Parathyroid adenoma (tissue), 2 donors: Measurements from ENCODE around the gene OR11H7.
"Not testable (repeated sequence)": the region's sequence is repeated elsewhere in the genome, so short reads cannot be mapped to it uniquely, and the experiment has no call there.

Experiments used
- H2AFZ ChIP-seq: fragments of 300-600 bp; sonication (generic); one replicate; pipeline ENCODE4 v1.7.0; 2017; ENCODE audit warnings: antibody characterized with exemption, mild to moderate bottlenecking
- H3K27ac ChIP-seq: fragments of 300-600 bp; sonication (generic); one replicate; pipeline ENCODE4 v1.7.0; 2017
- H3K27me3 ChIP-seq: fragments of 300-600 bp; sonication (generic); one replicate; pipeline ENCODE4 v1.7.0; 2017; ENCODE audit warnings: low read length; ENCODE audit not compliant: control insufficient read depth, insufficient read depth
- H3K36me3 ChIP-seq: fragments of 300-600 bp; sonication (generic); one replicate; pipeline ENCODE4 v1.7.0; 2017; ENCODE audit warnings: low read length; ENCODE audit not compliant: control insufficient read depth, insufficient read depth
- H3K4me1 ChIP-seq: fragments of 300-600 bp; sonication (generic); one replicate; pipeline ENCODE4 v1.7.0; 2017; ENCODE audit warnings: control low read depth
- H3K4me2 ChIP-seq: fragments of 300-600 bp; sonication (generic); one replicate; pipeline ENCODE4 v1.7.0; 2017; ENCODE audit warnings: low read length
- H3K4me3 ChIP-seq: fragments of 300-600 bp; sonication (generic); one replicate; pipeline ENCODE4 v1.7.0; 2017; ENCODE audit warnings: low read depth, low read length
- H3K79me2 ChIP-seq: fragments of 300-600 bp; sonication (generic); one replicate; pipeline ENCODE4 v1.7.0; 2017; ENCODE audit warnings: control low read depth
- H3K9ac ChIP-seq: fragments of 300-600 bp; sonication (generic); one replicate; pipeline ENCODE4 v1.7.0; 2017; ENCODE audit warnings: mild to moderate bottlenecking
- H3K9me3 ChIP-seq: fragments of 300-600 bp; sonication (generic); one replicate; pipeline ENCODE4 v1.7.0; 2017; ENCODE audit warnings: low read length; ENCODE audit not compliant: control insufficient read depth
- CTCF ChIP-seq: fragments of 300-600 bp; sonication (generic); IDR thresholded peaks from one replicate; pipeline ENCODE4 v1.7.0; 2017; ENCODE audit warnings: antibody characterized with exemption, mild to moderate bottlenecking
- donor health status: primary hyperparathyroidism.

OR11H7 gene

GRCh38 chr14:20262642-20263128 is 33.9 kb downstream of the OR11H7 start:
- no peak for TF ChIP-seq CTCF
- H3K9me3 ChIP-seq: no peaks in the 10 kb centered on the region
- no peak overlapping the region for H3K27ac ChIP-seq
- H3K36me3 ChIP-seq: no peaks in the 10 kb centered on the region
- no peaks in the 10 kb centered on the region for H3K4me1 ChIP-seq
- H3K27me3 ChIP-seq: no peaks in the 10 kb centered on the region
- no peak overlapping the region for H2AFZ ChIP-seq
- H3K79me2 ChIP-seq: no peaks in the 10 kb centered on the region
- H3K4me3 ChIP-seq: no peak overlapping the region
- no peak overlapping the region for H3K4me2 ChIP-seq
- no peak overlapping the region for H3K9ac ChIP-seq

- not testable (repeated sequence) for H2AFZ ChIP-seq, H3K79me2 ChIP-seq, H3K4me1 ChIP-seq, H3K4me3 ChIP-seq, H3K9ac ChIP-seq, H3K36me3 ChIP-seq, H3K27ac ChIP-seq, H3K4me2 ChIP-seq, H3K9me3 ChIP-seq, H3K27me3 ChIP-seq
Measured at GRCh38 chr14:20264361-20264760, 35.6 kb downstream of the OR11H7 start.

GRCh38 chr14:20274062-20274461 is 45.3 kb downstream of the OR11H7 start:
- Histone ChIP-seq H3K79me2 (no peaks in the 10 kb centered on the region), H3K4me2 (no peak overlapping the region), H2AFZ (no peak overlapping the region), H3K4me3 (no peak overlapping the region), H3K27ac (no peak overlapping the region), H3K9me3 (no peaks in the 10 kb centered on the region), H3K36me3 (no peaks in the 10 kb centered on the region), H3K27me3 (no peaks in the 10 kb centered on the region), H3K4me1 (no peaks in the 10 kb centered on the region), H3K9ac (no peak overlapping the region)
- no peak for TF ChIP-seq CTCF

DNA sequence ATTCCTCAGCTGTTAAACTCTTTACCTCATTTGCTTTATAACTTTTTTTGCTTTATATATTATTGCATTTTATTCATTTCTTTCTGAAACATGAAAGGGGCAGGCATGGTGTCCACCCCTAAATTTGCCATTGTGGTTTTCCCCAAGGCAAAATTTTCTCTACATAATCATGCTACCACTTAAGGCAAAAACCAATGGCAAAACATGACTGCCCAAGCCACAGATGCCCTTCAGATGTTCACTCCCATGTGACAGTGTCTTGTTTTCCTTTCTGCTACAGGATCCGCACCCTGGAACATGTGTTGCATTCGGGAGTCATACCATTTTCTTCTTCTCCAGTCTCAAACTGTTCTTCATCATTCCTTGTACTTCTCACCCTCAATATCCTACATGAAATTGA is 48.6 kb downstream of the OR11H7 start:
- Histone ChIP-seq H3K27ac (no peak overlapping the region), H3K4me3 (no peak overlapping the region)

DNA sequence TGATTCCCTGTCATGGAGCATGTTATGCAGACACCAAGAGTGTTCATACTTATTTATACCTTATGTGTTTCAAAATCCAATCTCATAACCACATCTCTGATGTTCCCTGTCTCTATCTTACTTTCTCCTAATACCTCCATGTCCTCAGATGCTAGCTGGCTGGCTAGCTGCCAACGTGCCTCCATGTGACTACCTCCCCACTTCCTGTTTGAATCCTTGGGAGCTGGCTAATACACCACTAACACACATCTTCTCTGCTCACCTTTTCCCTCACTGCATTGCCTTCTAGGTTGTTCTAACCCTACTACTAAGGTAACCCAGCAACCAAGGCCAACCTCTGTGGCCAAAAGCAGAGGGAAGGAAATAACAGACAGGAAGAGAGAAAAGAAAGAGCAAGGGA is 49.6 kb downstream of the OR11H7 start:
- H3K9me3 ChIP-seq: no peaks in the 10 kb centered on the region
- no peak for TF ChIP-seq CTCF
- no peaks in the 10 kb centered on the region for H3K36me3 ChIP-seq
- H3K4me1 ChIP-seq: no peaks in the 10 kb centered on the region
- no peak overlapping the region for H3K9ac ChIP-seq
- H3K79me2 ChIP-seq: no peaks in the 10 kb centered on the region
- H3K27ac ChIP-seq: no peak overlapping the region
- H3K4me2 ChIP-seq: no peak overlapping the region
- H3K27me3 ChIP-seq: no peaks in the 10 kb centered on the region
- H3K4me3 ChIP-seq: no peak overlapping the region
- no peak overlapping the region for H2AFZ ChIP-seq

More for the DNA sequence above, 48.6 kb downstream of the OR11H7 start:
- TF ChIP-seq CTCF: no peak
- H3K9me3 ChIP-seq: no peaks in the 10 kb centered on the region
- no peaks in the 10 kb centered on the region for H3K79me2 ChIP-seq
- H3K9ac ChIP-seq: no peak overlapping the region
- H2AFZ ChIP-seq: no peak overlapping the region
- H3K27me3 ChIP-seq: no peaks in the 10 kb centered on the region
- no peaks in the 10 kb centered on the region for H3K36me3 ChIP-seq
- no peaks in the 10 kb centered on the region for H3K4me1 ChIP-seq
- no peak overlapping the region for H3K4me2 ChIP-seq

GRCh38 chr14:20280265-20280664 is 51.5 kb downstream of the OR11H7 start:
- H2AFZ ChIP-seq, H3K79me2 ChIP-seq, H3K36me3 ChIP-seq, H3K4me3 ChIP-seq, H3K4me1 ChIP-seq, H3K4me2 ChIP-seq, H3K27me3 ChIP-seq, H3K27ac ChIP-seq, H3K9ac ChIP-seq, H3K9me3 ChIP-seq: not testable (repeated sequence)
